GM23338 (cell line): ENCODE measurements around the gene SOX12. TPM values are rescaled to one million over a fixed set of nuclear protein-coding genes. Genes with fewer than 3 reads are reported as not detected.

ENCODE experiments used
- ATAC-seq: fragments of 200-7000 bp; cut with Tn5 transposase; 3 replicates; pipeline ENCODE4 v1.9.1; 2020
- DNase-seq: peaks from one replicate; pipeline ENCODE4 v3.0.0-alpha.2; 2015; ENCODE audit warnings: low spot score
- H2AFZ ChIP-seq: fragments of 200-600 bp; sonication (generic); 2 replicates; pipeline ENCODE4 v1.8.0; 2016; ENCODE audit warnings: antibody characterized with exemption, mild to moderate bottlenecking, moderate library complexity
- H3F3A ChIP-seq: fragments of 200-600 bp; sonication (generic); replicated peaks from 2 replicates; pipeline ENCODE4 v1.8.0; 2017; ENCODE audit warnings: antibody characterized with exemption, mixed run types, low read depth
- H3K27ac ChIP-seq: fragments of 200-600 bp; sonication (generic); 2 replicates; pipeline ENCODE4 v1.6.1; 2016; ENCODE audit warnings: low read depth
- H3K27me3 ChIP-seq: fragments of 200-600 bp; sonication (generic); 2 replicates; pipeline ENCODE4 v1.8.0; 2016; ENCODE audit warnings: mild to moderate bottlenecking, mixed run types, moderate library complexity; ENCODE audit not compliant: insufficient read depth
- H3K36me3 ChIP-seq: fragments of 200-600 bp; sonication (generic); 2 replicates; pipeline ENCODE4 v1.8.0; 2016; ENCODE audit warnings: mild to moderate bottlenecking; ENCODE audit not compliant: insufficient read depth
- H3K4me1 ChIP-seq: fragments of 200-600 bp; sonication (generic); 2 replicates; pipeline ENCODE4 v1.8.0; 2016; ENCODE audit warnings: mild to moderate bottlenecking, moderate library complexity; ENCODE audit not compliant: insufficient read depth
- H3K4me2 ChIP-seq: fragments of 200-600 bp; sonication (generic); 2 replicates; pipeline ENCODE4 v1.7.1; 2017; ENCODE audit warnings: mixed run types
- H3K4me3 ChIP-seq: fragments of 200-600 bp; sonication (generic); 2 replicates; pipeline ENCODE4 v1.6.1; 2016; ENCODE audit warnings: mixed run types
- H3K79me2 ChIP-seq: fragments of 200-600 bp; sonication (generic); replicated peaks from 2 replicates; pipeline ENCODE4 v1.8.0; 2017; ENCODE audit warnings: mild to moderate bottlenecking; ENCODE audit not compliant: insufficient read depth
- H3K9me2 ChIP-seq: fragments of 200-600 bp; sonication (generic); 2 replicates; pipeline ENCODE4 v1.8.0; 2017; ENCODE audit not compliant: insufficient read depth
- H4K20me1 ChIP-seq: fragments of 200-600 bp; sonication (generic); replicated peaks from 2 replicates; pipeline ENCODE4 v1.8.0; 2017; ENCODE audit warnings: mild to moderate bottlenecking; ENCODE audit not compliant: insufficient read depth
- H3K27ac Mint-ChIP-seq: 2 replicates; pipeline ENCODE4 v1.8.0; 2020; ENCODE audit warnings: inconsistent platforms, mild to moderate bottlenecking, moderate library complexity, mixed read lengths
- H3K27me3 Mint-ChIP-seq: 3 replicates; pipeline ENCODE4 v1.8.0; 2022; ENCODE audit warnings: low read depth, mild to moderate bottlenecking, moderate library complexity, mixed read lengths, inconsistent platforms; ENCODE audit not compliant: insufficient read depth, poor library complexity
- H3K36me3 Mint-ChIP-seq: 3 replicates; pipeline ENCODE4 v1.8.0; 2021; ENCODE audit warnings: low read depth, mild to moderate bottlenecking, inconsistent platforms, moderate library complexity, mixed read lengths
- H3K4me1 Mint-ChIP-seq: 3 replicates; pipeline ENCODE4 v1.8.0; 2020; ENCODE audit warnings: mild to moderate bottlenecking, inconsistent platforms, mixed read lengths
- H3K4me3 Mint-ChIP-seq: 3 replicates; pipeline ENCODE4 v1.8.0; 2021; ENCODE audit warnings: moderate library complexity, mild to moderate bottlenecking, inconsistent platforms, mixed read lengths
- H3K9me3 Mint-ChIP-seq: 3 replicates; pipeline ENCODE4 v1.8.0; 2020; ENCODE audit warnings: moderate library complexity, mild to moderate bottlenecking, inconsistent platforms, mixed read lengths
- CREB1 ChIP-seq: fragments of 250-450 bp; sonication (Bioruptor Pico); IDR thresholded peaks from 2 replicates; pipeline ENCODE4 v1.5.0; 2020; ENCODE audit warnings: low read depth, mild to moderate bottlenecking, moderate library complexity
- ETS1 ChIP-seq: IDR thresholded peaks from 2 replicates; pipeline ENCODE4 v1.6.1; 2016; ENCODE audit warnings: antibody characterized with exemption
- EZH2 ChIP-seq: fragments of 200-600 bp; sonication (generic); IDR thresholded peaks from one replicate; pipeline ENCODE4 v1.8.0; 2017; ENCODE audit warnings: antibody characterized with exemption, mild to moderate bottlenecking, low read depth; ENCODE audit not compliant: unreplicated experiment
- EZH2phosphoT487 ChIP-seq: fragments of 200-600 bp; sonication (generic); IDR thresholded peaks from one replicate; pipeline ENCODE4 v1.8.1; 2018; ENCODE audit warnings: antibody characterized with exemption; ENCODE audit not compliant: unreplicated experiment
- JUNB ChIP-seq: IDR thresholded peaks from one replicate; pipeline ENCODE4 v1.6.1; 2016; ENCODE audit warnings: antibody characterized with exemption; ENCODE audit not compliant: unreplicated experiment
- NANOG ChIP-seq: IDR thresholded peaks from 2 replicates; pipeline ENCODE4 v1.6.1; 2016; ENCODE audit warnings: antibody characterized with exemption, borderline replicate concordance
- POLR2AphosphoS5 ChIP-seq: IDR thresholded peaks from 2 replicates; pipeline ENCODE4 v1.6.1; 2016; ENCODE audit warnings: antibody characterized with exemption, low read depth
- ZNF114 ChIP-seq: fragments of 250-450 bp; sonication (Bioruptor Pico); IDR thresholded peaks from 2 replicates; pipeline ENCODE4 v1.5.0; 2020; ENCODE audit warnings: mild to moderate bottlenecking, moderate library complexity
- ZNF331 ChIP-seq: fragments of 250-450 bp; sonication (Bioruptor Pico); IDR thresholded peaks from 2 replicates; pipeline ENCODE4 v1.5.0; 2020; ENCODE audit warnings: low read depth, mild to moderate bottlenecking, moderate library complexity
- polyA plus RNA-seq: library from polyadenylated mRNA; unstranded; fragments of >200 nt; fragmentation: Nextera tagmentation; extraction: Ambion mirVana; gene quantifications from 2 replicates; pipeline ENCODE4 v1.2.1, GENCODE V29; 2016
- total RNA-seq: library from RNA; depleted of rRNA; stranded (reverse); fragments of >200 nt; shearing (Covaris generic); gene quantifications from 2 replicates; pipeline ENCODE4 v1.2.3, GENCODE V29; 2014
- TF ChIP-seq, protein P1 (sequence below): IDR thresholded peaks from one replicate; pipeline ENCODE4 v1.6.1; 2018; ENCODE audit warnings: antibody characterized with exemption; ENCODE audit not compliant: unreplicated experiment
- TF ChIP-seq, protein P2 (sequence below): fragments of 250-450 bp; sonication (Bioruptor Pico); IDR thresholded peaks from 2 replicates; pipeline ENCODE4 v1.5.0; 2020; ENCODE audit warnings: mild to moderate bottlenecking, moderate library complexity

Gene SOX12
- total and polyA plus RNA-seq, 2 experiments from 2014 or later = 14.1 to 32.0 TPM

DNA sequence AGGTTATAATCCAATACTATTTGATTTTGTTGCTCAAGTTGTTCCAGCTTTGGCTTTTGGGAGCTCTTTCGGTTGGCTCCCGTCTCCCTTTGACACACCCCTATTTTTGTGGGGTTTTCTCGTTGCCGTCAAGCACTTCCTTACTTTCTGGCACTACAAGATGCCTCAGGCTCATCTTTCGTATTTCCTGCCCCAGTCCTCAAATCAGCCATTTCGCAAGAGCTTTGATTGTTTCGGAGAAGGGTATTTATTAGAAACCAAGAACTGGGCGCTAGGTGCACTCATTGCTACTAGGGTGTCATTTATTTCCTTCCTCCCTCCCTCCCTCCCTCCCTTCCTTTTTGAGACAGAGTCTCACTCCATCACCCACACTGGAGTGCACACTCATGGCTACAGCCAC, 13.3 kb upstream of the SOX12 start:
- Histone ChIP-seq H3K4me2 (no peak overlapping the region), H3K9me2 (no peaks in the 10 kb centered on the region), H4K20me1 (no peaks in the 10 kb centered on the region), H3K4me3 (no peak overlapping the region), H2AFZ (no peak overlapping the region), H3K27ac (no peak overlapping the region), H3K36me3 (no peaks in the 10 kb centered on the region), H3F3A (peaks cover 8% of the 10 kb centered on the region), H3K4me1 (peaks cover 19% of the 10 kb centered on the region), H3K27me3 (no peaks in the 10 kb centered on the region), H3K79me2 (no peaks in the 10 kb centered on the region)
- DNase-seq (no peak), ATAC-seq (no peak)
- peaks cover 2% of the 10 kb centered on the region for H3K27me3 Mint-ChIP-seq
- no peak for TF ChIP-seq CREB1 (CRISPR knock-in tag)
- no peak overlapping the region for H3K27ac Mint-ChIP-seq
- H3K4me1 Mint-ChIP-seq = peaks cover 24% of the 10 kb centered on the region
- H3K9me3 Mint-ChIP-seq = no peaks in the 10 kb centered on the region
- no peaks in the 10 kb centered on the region for H3K36me3 Mint-ChIP-seq
- no peak overlapping the region for H3K4me3 Mint-ChIP-seq

DNA sequence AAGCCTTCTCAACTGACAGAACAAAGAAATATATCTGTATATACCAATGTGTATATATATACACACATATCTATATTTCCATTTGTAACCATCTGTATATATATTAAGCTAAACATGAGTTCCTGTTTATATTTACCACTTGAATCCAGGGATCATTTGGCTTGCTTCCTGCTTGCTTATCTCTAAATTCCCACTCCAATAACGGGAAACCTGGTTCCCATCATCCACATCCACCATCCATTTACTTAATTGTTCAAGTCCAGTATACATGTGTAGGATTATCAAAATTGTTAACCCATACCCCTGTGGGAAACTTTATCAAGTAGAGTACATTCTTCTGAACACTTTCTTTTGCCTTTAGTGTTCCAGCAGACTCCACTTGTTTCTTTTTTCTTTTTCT, 12.5 kb upstream of the SOX12 start:
- H3K4me3 ChIP-seq = no peak overlapping the region
- no peak overlapping the region for H3K27ac Mint-ChIP-seq
- no peak for TF ChIP-seq ETS1
- TF ChIP-seq ZNF114 (CRISPR knock-in tag) = no peak
- no peak for TF ChIP-seq ZNF331 (CRISPR knock-in tag)
- TF ChIP-seq, protein P1, sequence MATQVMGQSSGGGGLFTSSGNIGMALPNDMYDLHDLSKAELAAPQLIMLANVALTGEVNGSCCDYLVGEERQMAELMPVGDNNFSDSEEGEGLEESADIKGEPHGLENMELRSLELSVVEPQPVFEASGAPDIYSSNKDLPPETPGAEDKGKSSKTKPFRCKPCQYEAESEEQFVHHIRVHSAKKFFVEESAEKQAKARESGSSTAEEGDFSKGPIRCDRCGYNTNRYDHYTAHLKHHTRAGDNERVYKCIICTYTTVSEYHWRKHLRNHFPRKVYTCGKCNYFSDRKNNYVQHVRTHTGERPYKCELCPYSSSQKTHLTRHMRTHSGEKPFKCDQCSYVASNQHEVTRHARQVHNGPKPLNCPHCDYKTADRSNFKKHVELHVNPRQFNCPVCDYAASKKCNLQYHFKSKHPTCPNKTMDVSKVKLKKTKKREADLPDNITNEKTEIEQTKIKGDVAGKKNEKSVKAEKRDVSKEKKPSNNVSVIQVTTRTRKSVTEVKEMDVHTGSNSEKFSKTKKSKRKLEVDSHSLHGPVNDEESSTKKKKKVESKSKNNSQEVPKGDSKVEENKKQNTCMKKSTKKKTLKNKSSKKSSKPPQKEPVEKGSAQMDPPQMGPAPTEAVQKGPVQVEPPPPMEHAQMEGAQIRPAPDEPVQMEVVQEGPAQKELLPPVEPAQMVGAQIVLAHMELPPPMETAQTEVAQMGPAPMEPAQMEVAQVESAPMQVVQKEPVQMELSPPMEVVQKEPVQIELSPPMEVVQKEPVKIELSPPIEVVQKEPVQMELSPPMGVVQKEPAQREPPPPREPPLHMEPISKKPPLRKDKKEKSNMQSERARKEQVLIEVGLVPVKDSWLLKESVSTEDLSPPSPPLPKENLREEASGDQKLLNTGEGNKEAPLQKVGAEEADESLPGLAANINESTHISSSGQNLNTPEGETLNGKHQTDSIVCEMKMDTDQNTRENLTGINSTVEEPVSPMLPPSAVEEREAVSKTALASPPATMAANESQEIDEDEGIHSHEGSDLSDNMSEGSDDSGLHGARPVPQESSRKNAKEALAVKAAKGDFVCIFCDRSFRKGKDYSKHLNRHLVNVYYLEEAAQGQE = no peak
- no peak for TF ChIP-seq POLR2AphosphoS5
- no peak for TF ChIP-seq JUNB
- no peak for TF ChIP-seq EZH2
- no peak for TF ChIP-seq EZH2phosphoT487
- TF ChIP-seq, protein P2, sequence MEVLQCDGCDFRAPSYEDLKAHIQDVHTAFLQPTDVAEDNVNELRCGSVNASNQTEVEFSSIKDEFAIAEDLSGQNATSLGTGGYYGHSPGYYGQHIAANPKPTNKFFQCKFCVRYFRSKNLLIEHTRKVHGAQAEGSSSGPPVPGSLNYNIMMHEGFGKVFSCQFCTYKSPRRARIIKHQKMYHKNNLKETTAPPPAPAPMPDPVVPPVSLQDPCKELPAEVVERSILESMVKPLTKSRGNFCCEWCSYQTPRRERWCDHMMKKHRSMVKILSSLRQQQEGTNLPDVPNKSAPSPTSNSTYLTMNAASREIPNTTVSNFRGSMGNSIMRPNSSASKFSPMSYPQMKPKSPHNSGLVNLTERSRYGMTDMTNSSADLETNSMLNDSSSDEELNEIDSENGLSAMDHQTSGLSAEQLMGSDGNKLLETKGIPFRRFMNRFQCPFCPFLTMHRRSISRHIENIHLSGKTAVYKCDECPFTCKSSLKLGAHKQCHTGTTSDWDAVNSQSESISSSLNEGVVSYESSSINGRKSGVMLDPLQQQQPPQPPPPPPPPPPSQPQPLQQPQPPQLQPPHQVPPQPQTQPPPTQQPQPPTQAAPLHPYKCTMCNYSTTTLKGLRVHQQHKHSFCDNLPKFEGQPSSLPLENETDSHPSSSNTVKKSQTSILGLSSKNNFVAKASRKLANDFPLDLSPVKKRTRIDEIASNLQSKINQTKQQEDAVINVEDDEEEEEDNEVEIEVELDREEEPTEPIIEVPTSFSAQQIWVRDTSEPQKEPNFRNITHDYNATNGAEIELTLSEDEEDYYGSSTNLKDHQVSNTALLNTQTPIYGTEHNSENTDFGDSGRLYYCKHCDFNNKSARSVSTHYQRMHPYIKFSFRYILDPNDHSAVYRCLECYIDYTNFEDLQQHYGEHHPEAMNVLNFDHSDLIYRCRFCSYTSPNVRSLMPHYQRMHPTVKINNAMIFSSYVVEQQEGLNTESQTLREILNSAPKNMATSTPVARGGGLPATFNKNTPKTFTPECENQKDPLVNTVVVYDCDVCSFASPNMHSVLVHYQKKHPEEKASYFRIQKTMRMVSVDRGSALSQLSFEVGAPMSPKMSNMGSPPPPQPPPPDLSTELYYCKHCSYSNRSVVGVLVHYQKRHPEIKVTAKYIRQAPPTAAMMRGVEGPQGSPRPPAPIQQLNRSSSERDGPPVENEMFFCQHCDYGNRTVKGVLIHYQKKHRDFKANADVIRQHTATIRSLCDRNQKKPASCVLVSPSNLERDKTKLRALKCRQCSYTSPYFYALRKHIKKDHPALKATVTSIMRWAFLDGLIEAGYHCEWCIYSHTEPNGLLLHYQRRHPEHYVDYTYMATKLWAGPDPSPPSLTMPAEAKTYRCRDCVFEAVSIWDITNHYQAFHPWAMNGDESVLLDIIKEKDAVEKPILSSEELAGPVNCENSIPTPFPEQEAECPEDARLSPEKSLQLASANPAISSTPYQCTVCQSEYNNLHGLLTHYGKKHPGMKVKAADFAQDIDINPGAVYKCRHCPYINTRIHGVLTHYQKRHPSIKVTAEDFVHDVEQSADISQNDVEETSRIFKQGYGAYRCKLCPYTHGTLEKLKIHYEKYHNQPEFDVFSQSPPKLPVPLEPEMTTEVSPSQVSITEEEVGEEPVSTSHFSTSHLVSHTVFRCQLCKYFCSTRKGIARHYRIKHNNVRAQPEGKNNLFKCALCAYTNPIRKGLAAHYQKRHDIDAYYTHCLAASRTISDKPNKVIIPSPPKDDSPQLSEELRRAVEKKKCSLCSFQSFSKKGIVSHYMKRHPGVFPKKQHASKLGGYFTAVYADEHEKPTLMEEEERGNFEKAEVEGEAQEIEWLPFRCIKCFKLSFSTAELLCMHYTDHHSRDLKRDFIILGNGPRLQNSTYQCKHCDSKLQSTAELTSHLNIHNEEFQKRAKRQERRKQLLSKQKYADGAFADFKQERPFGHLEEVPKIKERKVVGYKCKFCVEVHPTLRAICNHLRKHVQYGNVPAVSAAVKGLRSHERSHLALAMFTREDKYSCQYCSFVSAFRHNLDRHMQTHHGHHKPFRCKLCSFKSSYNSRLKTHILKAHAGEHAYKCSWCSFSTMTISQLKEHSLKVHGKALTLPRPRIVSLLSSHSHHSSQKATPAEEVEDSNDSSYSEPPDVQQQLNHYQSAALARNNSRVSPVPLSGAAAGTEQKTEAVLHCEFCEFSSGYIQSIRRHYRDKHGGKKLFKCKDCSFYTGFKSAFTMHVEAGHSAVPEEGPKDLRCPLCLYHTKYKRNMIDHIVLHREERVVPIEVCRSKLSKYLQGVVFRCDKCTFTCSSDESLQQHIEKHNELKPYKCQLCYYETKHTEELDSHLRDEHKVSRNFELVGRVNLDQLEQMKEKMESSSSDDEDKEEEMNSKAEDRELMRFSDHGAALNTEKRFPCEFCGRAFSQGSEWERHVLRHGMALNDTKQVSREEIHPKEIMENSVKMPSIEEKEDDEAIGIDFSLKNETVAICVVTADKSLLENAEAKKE = no peak
- no peak for TF ChIP-seq CREB1 (CRISPR knock-in tag)
- TF ChIP-seq NANOG = no peak
- H3K4me2 ChIP-seq = no peak overlapping the region
- H4K20me1 ChIP-seq = no peaks in the 10 kb centered on the region
- no peaks in the 10 kb centered on the region for H3K27me3 ChIP-seq
- H3K4me3 Mint-ChIP-seq = no peak overlapping the region
- peaks cover 19% of the 10 kb centered on the region for H3K4me1 ChIP-seq
- H3F3A ChIP-seq = peaks cover 8% of the 10 kb centered on the region
- H2AFZ ChIP-seq = no peak overlapping the region
- H3K9me2 ChIP-seq = no peaks in the 10 kb centered on the region
- H3K27me3 Mint-ChIP-seq = peaks cover 5% of the 10 kb centered on the region
- H3K27ac ChIP-seq = no peak overlapping the region
- no peaks in the 10 kb centered on the region for H3K36me3 ChIP-seq
- no peak for ATAC-seq
- H3K9me3 Mint-ChIP-seq = no peaks in the 10 kb centered on the region
- DNase-seq = no peak
- H3K79me2 ChIP-seq = no peaks in the 10 kb centered on the region
- H3K4me1 Mint-ChIP-seq = peaks cover 22% of the 10 kb centered on the region
- H3K36me3 Mint-ChIP-seq = no peaks in the 10 kb centered on the region
